GM12878 (cell line): Measurements from ENCODE around the gene C1orf141. TPM values are rescaled to one million over a fixed set of nuclear protein-coding genes. Genes with fewer than 3 reads are reported as not detected.

Experiments
- ATAC-seq: fragments of 200-7000 bp; cut with Tn5 transposase; 3 replicates; pipeline ENCODE4 v1.9.1; 2020; ENCODE audit warnings: mild to moderate bottlenecking, moderate library complexity
- BruUV-seq: library from RNA; stranded (reverse); fragments of 400-500 nt; replicated peaks from 2 replicates; lab custom pipeline; 2021; lab: Mats Ljungman, UMichigan
- CTCF ChIA-PET: fragments of 300-600 bp; sonication (Branson Sonifier 250); formaldehyde crosslinking; extraction: SDS; loops from one replicate; lab custom pipeline; 2021; ENCODE audit warnings: inconsistent platforms; lab: Yijun Ruan, JAX
- POLR2A ChIA-PET: fragments of 350-600 bp; formaldehyde crosslinking; extraction: SDS; loops from one replicate; lab custom pipeline; 2021; ENCODE audit warnings: inconsistent platforms; lab: Charles Lee
- RAD21 ChIA-PET: fragments of 300-600 bp; sonication (Branson Sonifier 250); formaldehyde crosslinking; loops from one replicate; lab custom pipeline; 2023; ENCODE audit warnings: antibody characterized with exemption; ENCODE audit not compliant: unreplicated experiment; lab: Charles Lee
- SMC1A ChIA-PET: fragments of 300-600 bp; sonication (Branson Sonifier 250); formaldehyde crosslinking; loops from one replicate; lab custom pipeline; 2023; ENCODE audit not compliant: unreplicated experiment, uncharacterized antibody; lab: Charles Lee
- DNase-seq: peaks from one replicate; pipeline ENCODE4 v3.0.0-alpha.2; 2011; ENCODE audit warnings: low read depth, low spot score
- FAIRE-seq: peaks from 3 replicates; lab custom pipeline; 2011; peaks lifted over from hg19 to GRCh38; lab: Jason Lieb, UNC
- H2AFZ ChIP-seq: 2 replicates; pipeline ENCODE4 v1.6.0; 2011; ENCODE audit warnings: low read depth, low read length, control low read depth; ENCODE audit not compliant: control insufficient read depth
- H3K27ac ChIP-seq: 2 replicates; pipeline ENCODE4 v1.5.1; 2011; ENCODE audit warnings: control low read depth; ENCODE audit not compliant: control insufficient read depth, insufficient read depth
- H3K27me3 ChIP-seq, 2 experiments: replicated peaks in 1 of 2; 2 replicates each; pipeline versions ENCODE4 v1.6.0 to v1.6.1; 2011; ENCODE audit warnings: low read length in 1 of 2; ENCODE audit not compliant: control insufficient read depth in 2 of 2, insufficient read depth in 2 of 2
- H3K36me3 ChIP-seq, 2 experiments: 2 replicates each; pipeline ENCODE4 v1.5.1; 2011; ENCODE audit warnings: low read length in 1 of 2; ENCODE audit not compliant: control insufficient read depth in 2 of 2, insufficient read depth in 2 of 2
- H3K4me1 ChIP-seq: 2 replicates; pipeline ENCODE4 v1.6.1; 2011; ENCODE audit warnings: mild to moderate bottlenecking, low read length, moderate library complexity, mixed read lengths; ENCODE audit not compliant: control insufficient read depth, insufficient read depth
- H3K4me2 ChIP-seq: 2 replicates; pipeline ENCODE4 v1.6.0; 2011; ENCODE audit warnings: control low read depth; ENCODE audit not compliant: control insufficient read depth, insufficient read depth
- H3K4me3 ChIP-seq: fragments of 200-600 bp; sonication (generic); 2 replicates; pipeline ENCODE4 v1.5.1; 2016
- H3K79me2 ChIP-seq: 2 replicates; pipeline ENCODE4 v1.6.0; 2011; ENCODE audit warnings: low read length; ENCODE audit not compliant: control insufficient read depth, insufficient read depth
- H3K9ac ChIP-seq: 2 replicates; pipeline ENCODE4 v1.8.0; 2011; ENCODE audit warnings: low read length, control low read depth, mixed read lengths; ENCODE audit not compliant: control insufficient read depth, insufficient read depth
- H3K9me3 ChIP-seq: replicated peaks from 3 replicates; pipeline ENCODE4 v1.5.1; 2011; ENCODE audit warnings: mild to moderate bottlenecking, low read length; ENCODE audit not compliant: control insufficient read depth, insufficient read depth
- H4K20me1 ChIP-seq: 2 replicates; pipeline ENCODE4 v1.6.0; 2011; ENCODE audit not compliant: control insufficient read depth, insufficient read depth
- CHD2 ChIP-seq: IDR thresholded peaks from 2 replicates; pipeline ENCODE4 v1.6.1; 2011; ENCODE audit warnings: low read depth, low read length, improper control_type of control experiment, borderline replicate concordance
- E2F4 ChIP-seq: IDR thresholded peaks from 2 replicates; pipeline ENCODE4 v1.6.1; 2012; ENCODE audit warnings: low read depth, low read length, improper control_type of control experiment
- E4F1 ChIP-seq: fragments of 450-650 bp; IDR thresholded peaks from 2 replicates; pipeline ENCODE4 v1.6.1; 2018; ENCODE audit warnings: borderline replicate concordance, mild to moderate bottlenecking; ENCODE audit not compliant: partially characterized antibody
- ELK1 ChIP-seq: IDR thresholded peaks from 2 replicates; pipeline ENCODE4 v1.6.1; 2012; ENCODE audit warnings: low read depth, low read length, improper control_type of control experiment
- EP300 ChIP-seq, 2 experiments: fragments of 150-350 bp in 1 of 2; IDR thresholded peaks; 2 replicates each; pipeline ENCODE4 v1.6.1; 2011 to 2012; ENCODE audit warnings: low read depth in 2 of 2, low read length in 2 of 2, borderline replicate concordance in 1 of 2, improper control_type of control experiment in 1 of 2, inconsistent platforms in 1 of 2; ENCODE audit not compliant: control insufficient read depth in 1 of 2
- EZH2 ChIP-seq: IDR thresholded peaks from 2 replicates; pipeline ENCODE4 v1.6.1; 2012; ENCODE audit warnings: low read depth, mild to moderate bottlenecking, control low read depth, inconsistent platforms, low read length, borderline replicate concordance; ENCODE audit not compliant: control insufficient read depth
- HDGF ChIP-seq: fragments of 450-650 bp; IDR thresholded peaks from 2 replicates; pipeline ENCODE4 v1.6.1; 2016; ENCODE audit warnings: antibody characterized with exemption
- IKZF2 ChIP-seq, 2 experiments: fragments of 450-650 bp; IDR thresholded peaks; 2 replicates each; pipeline ENCODE4 v1.6.1; 2017; ENCODE audit warnings: mild to moderate bottlenecking in 2 of 2, moderate library complexity in 2 of 2
- JUND ChIP-seq: IDR thresholded peaks from 2 replicates; pipeline ENCODE4 v1.6.1; 2012; ENCODE audit warnings: low read depth, mild to moderate bottlenecking, low read length, improper control_type of control experiment, moderate library complexity
- KLF5 ChIP-seq: fragments of 450-650 bp; IDR thresholded peaks from 2 replicates; pipeline ENCODE4 v1.6.1; 2014; ENCODE audit warnings: mild to moderate bottlenecking; ENCODE audit not compliant: partially characterized antibody
- NR2C1 ChIP-seq: fragments of 450-650 bp; IDR thresholded peaks from 2 replicates; pipeline ENCODE4 v1.6.1; 2017; ENCODE audit warnings: antibody characterized with exemption, mild to moderate bottlenecking, moderate library complexity
- PKNOX1 ChIP-seq: fragments of 450-650 bp; IDR thresholded peaks from 2 replicates; pipeline ENCODE4 v1.6.1; 2016; ENCODE audit warnings: mild to moderate bottlenecking
- POLR2AphosphoS2 ChIP-seq: IDR thresholded peaks from 2 replicates; pipeline ENCODE4 v1.6.1; 2011; ENCODE audit warnings: low read depth, mild to moderate bottlenecking, low read length, improper control_type of control experiment, moderate library complexity
- SMARCA5 ChIP-seq: fragments of 450-650 bp; IDR thresholded peaks from 2 replicates; pipeline ENCODE4 v1.6.1; 2017; ENCODE audit warnings: mild to moderate bottlenecking
- TARDBP ChIP-seq: IDR thresholded peaks from 2 replicates; pipeline ENCODE4 v1.6.1; 2016; ENCODE audit warnings: borderline replicate concordance
- TCF3 ChIP-seq: IDR thresholded peaks from 2 replicates; pipeline ENCODE4 v1.6.1; 2012; ENCODE audit warnings: low read depth, mild to moderate bottlenecking, low read length, borderline replicate concordance; ENCODE audit not compliant: insufficient read depth
- WRNIP1 ChIP-seq: IDR thresholded peaks from 2 replicates; pipeline ENCODE4 v1.6.1; 2011; ENCODE audit warnings: low read depth, low read length, improper control_type of control experiment, borderline replicate concordance
- ZNF274 ChIP-seq: IDR thresholded peaks from one replicate; pipeline ENCODE4 v1.8.0; 2011; ENCODE audit not compliant: insufficient read length, insufficient read depth
- ZSCAN29 ChIP-seq: fragments of 450-650 bp; IDR thresholded peaks from 2 replicates; pipeline ENCODE4 v1.6.1; 2017; ENCODE audit warnings: mild to moderate bottlenecking, moderate library complexity
- WGBS: methylation state at CpG from one replicate; pipeline ENCODE4 v1.1.6; 2016; ENCODE audit warnings: low lambda C conversion rate; ENCODE audit not compliant: insufficient replicate concordance, insufficient coverage; ENCODE audit errors: missing lambda C conversion rate; 5-methylcytosine and 5-hydroxymethylcytosine counted together
- in situ Hi-C: fragments of 300-500 bp; cut with MboI; formaldehyde crosslinking; loops from 9 replicates; pipeline ENCODE4 v1.14.3; 2018; ENCODE audit warnings: mixed read lengths
- intact Hi-C: fragments of 100-400 bp; cut with micrococcal nuclease; formaldehyde crosslinking; loops from one replicate; pipeline ENCODE4 v1.14.2; 2022; ENCODE audit not compliant: unreplicated experiment
- polyA plus RNA-seq, 11 experiments: library from polyadenylated mRNA; depleted of rRNA in 4 of 11; unstranded in 6 of 11; stranded (reverse) in 5 of 11; fragments of >200 nt; fragmentation: Nextera tagmentation in 4 of 11; fragmentation: Illumina TruSeq in 1 of 11; extraction: Ambion mirVana in 4 of 11; extraction: Trizol in 1 of 11; gene quantifications; 1 replicate in 1 of 11; 2 replicates in 10 of 11; pipeline versions ENCODE4 v1.2.1 to v1.2.3, GENCODE V29; 2011 to 2016; ENCODE audit warnings: inconsistent platforms in 2 of 11, missing spikeins in 2 of 11, low read depth in 1 of 11
- total RNA-seq, 4 experiments: library from RNA; depleted of rRNA in 3 of 4; stranded (reverse); fragments of >200 nt in 3 of 4; fragmentation: Illumina TruSeq in 1 of 4; extraction: Trizol in 1 of 4; gene quantifications; 2 replicates each; pipeline versions ENCODE4 v1.2.1 to v1.2.3, GENCODE V29; 2013 to 2021

Gene C1orf141
- total and polyA plus RNA-seq, 10 of the 15 experiments (the other 5 are each of a cell fraction or from before 2014, with no cell fraction given): not detected

- intact Hi-C loops (loop anchor here (10.0 kb wide), 1 partner anchor 768 kb away; no protein-coding TSS in a partner anchor), in situ Hi-C loops (loop anchor here (25.0 kb wide), 2 partner anchors 776 to 876 kb away; no protein-coding TSS in a partner anchor)
- ChIA-PET POLR2A (no interaction called here), CTCF (interaction anchor here (0.7 to 4.9 kb wide), 4 partner anchors 10 to 50 kb away, joined by 3 to 43 read pairs (median 22); no protein-coding TSS in a partner anchor), SMC1A (interaction anchor here (0.7 to 6.2 kb wide), 6 partner anchors 9 to 65 kb away, joined by 3 to 33 read pairs (median 4); no protein-coding TSS in a partner anchor), RAD21 (interaction anchor here (1.0 to 1.5 kb wide), 4 partner anchors 9 to 176 kb away, joined by 3 to 5 read pairs (median 4); no protein-coding TSS in a partner anchor)
- H3K27me3 ChIP-seq: no peaks in the 10 kb centered on the region
- H3K4me1 ChIP-seq: peaks cover 3% of the 10 kb centered on the region; the same call in 1 of the 2 replicates
- BruUV-seq: no TSS peak
- no peaks in the 10 kb centered on the region for H3K36me3 ChIP-seq
- peak; percentile 53 for ATAC-seq
- no peak overlapping the region for H3K9ac ChIP-seq
- no peak for DNase-seq
- WGBS: 60% methylated on average over 2 of the region's 2 CpGs
- no peaks in the 10 kb centered on the region for H4K20me1 ChIP-seq
- H3K4me3 ChIP-seq: no peak overlapping the region
- H3K4me2 ChIP-seq: no peak overlapping the region
- H3K27ac ChIP-seq: no peak overlapping the region
- no peaks in the 10 kb centered on the region for H3K79me2 ChIP-seq
- no peak overlapping the region; the same call in 1 of the 2 replicates for H2AFZ ChIP-seq
- no peaks in the 10 kb centered on the region; the same call in 1 of the 3 replicates for H3K9me3 ChIP-seq
- no peak for FAIRE-seq
- TF ChIP-seq CHD2: no peak
- TF ChIP-seq ZSCAN29: no peak
- no peak for TF ChIP-seq E4F1
- TF ChIP-seq HDGF: no peak
- TF ChIP-seq ZNF274: no peak
- no peak; a peak in 1 of 4 replicates for TF ChIP-seq EP300 (IDR thresholded peaks at IDR 0.05; ENCODE audit: borderline replicate concordance in 1 of 2, control insufficient read depth in 1 of 2, low read depth in 2 of 2, low read length in 2 of 2)
- TF ChIP-seq EZH2: no peak
- TF ChIP-seq TCF3: peak; percentile 67; the same call in 1 of the 2 replicates
- no peak for TF ChIP-seq PKNOX1
- TF ChIP-seq KLF5: no peak
- no peak for TF ChIP-seq SMARCA5
- no peak for TF ChIP-seq ELK1
- TF ChIP-seq JUND: no peak
- TF ChIP-seq IKZF2 (IDR thresholded peaks at IDR 0.05): 0 out of 4 replicates have a peak, but pooled peaks of 1 of the 2 experiments have one; percentile 27
- no peak for TF ChIP-seq WRNIP1
- TF ChIP-seq TARDBP: no peak
- no peak for TF ChIP-seq POLR2AphosphoS2
- no peak for TF ChIP-seq NR2C1
- no peak for TF ChIP-seq E2F4
These were observed 28.2 kb upstream of the C1orf141 start for GRCh38 chr1:67162954-67163353.
